Measurements from ENCODE around the gene VSIG10. TPM values are rescaled to one million over a fixed set of nuclear protein-coding genes. Genes with fewer than 3 reads are reported as not detected.

The VSIG10 gene
- total RNA-seq, 1 donor from 2014 or later = 45.1 TPM

- H3K27ac Mint-ChIP-seq = peak overlapping the region; percentile 89
- no peak for TF ChIP-seq CTCF (conservative IDR thresholded peaks at IDR 0.05)
- peak overlapping the region; percentile 87 for H3K4me3 Mint-ChIP-seq
- no peak for DNase-seq (ENCODE audit: extremely low spot score, unreplicated experiment)
- peaks cover 38% of the 10 kb centered on the region for H3K4me1 Mint-ChIP-seq (ENCODE audit: unreplicated experiment)
- no peaks in the 10 kb centered on the region for H3K36me3 Mint-ChIP-seq
- H3K27me3 Mint-ChIP-seq = no peaks in the 10 kb centered on the region
- peaks cover 5% of the 10 kb centered on the region for H3K9me3 Mint-ChIP-seq
Measured at GRCh38 chr12:118059341-118060191, 44.2 kb downstream of the VSIG10 start.

DNA sequence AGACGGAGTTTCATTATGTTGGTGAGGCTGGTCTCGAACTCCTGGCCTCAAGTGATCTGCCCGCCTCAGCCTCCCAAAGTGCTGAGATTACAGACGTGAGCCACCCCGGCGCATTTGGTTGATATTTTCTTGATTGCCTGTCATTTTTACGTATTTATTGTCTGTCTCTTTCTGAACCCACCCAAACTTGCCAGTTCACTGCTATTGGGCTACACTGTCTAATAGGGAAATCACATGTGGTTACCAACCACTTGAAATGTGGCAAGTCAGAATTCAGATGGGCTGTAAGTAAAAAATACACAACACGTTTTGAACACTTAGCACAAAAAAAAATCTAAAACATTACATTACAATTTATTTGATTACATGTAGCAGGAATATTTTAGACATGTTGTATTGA, 44.9 kb downstream of the VSIG10 start:
- Mint-ChIP-seq H3K27ac (peak overlapping the region; percentile 89), H3K4me1 (ENCODE audit: unreplicated experiment) (peaks cover 32% of the 10 kb centered on the region), H3K36me3 (no peaks in the 10 kb centered on the region), H3K9me3 (peaks cover 5% of the 10 kb centered on the region), H3K27me3 (no peaks in the 10 kb centered on the region), H3K4me3 (peak overlapping the region; percentile 87)
- no peak for DNase-seq (ENCODE audit: extremely low spot score, unreplicated experiment)
- TF ChIP-seq CTCF (conservative IDR thresholded peaks at IDR 0.05) = no peak

DNA sequence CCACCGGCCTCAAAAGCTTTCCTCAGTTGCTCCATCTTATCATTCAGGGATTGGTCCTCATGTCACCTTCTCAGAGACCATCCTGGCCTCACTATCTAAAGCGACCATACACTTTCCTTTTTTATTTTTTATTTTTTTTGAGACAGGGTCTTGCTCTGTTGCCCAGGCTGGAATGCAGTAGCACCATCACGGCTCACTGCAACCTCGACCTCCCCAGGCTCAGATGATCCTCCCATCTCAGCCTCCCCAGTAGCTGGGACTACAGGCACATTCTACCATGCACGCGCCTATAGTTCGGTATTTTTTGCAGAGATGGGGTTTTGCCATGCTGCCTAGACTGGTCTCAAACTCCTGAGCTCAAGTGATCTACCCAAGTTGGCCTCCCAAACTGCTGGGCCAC, 45.6 kb downstream of the VSIG10 start:
- H3K9me3 Mint-ChIP-seq = peaks cover 5% of the 10 kb centered on the region
- no peak for TF ChIP-seq CTCF (conservative IDR thresholded peaks at IDR 0.05)
- H3K4me1 Mint-ChIP-seq (ENCODE audit: unreplicated experiment) = peaks cover 30% of the 10 kb centered on the region
- H3K4me3 Mint-ChIP-seq = no peak overlapping the region
- H3K27me3 Mint-ChIP-seq = no peaks in the 10 kb centered on the region
- peaks cover 2% of the 10 kb centered on the region for H3K36me3 Mint-ChIP-seq
- no peak for DNase-seq (ENCODE audit: extremely low spot score, unreplicated experiment)
- H3K27ac Mint-ChIP-seq = no peak overlapping the region

DNA sequence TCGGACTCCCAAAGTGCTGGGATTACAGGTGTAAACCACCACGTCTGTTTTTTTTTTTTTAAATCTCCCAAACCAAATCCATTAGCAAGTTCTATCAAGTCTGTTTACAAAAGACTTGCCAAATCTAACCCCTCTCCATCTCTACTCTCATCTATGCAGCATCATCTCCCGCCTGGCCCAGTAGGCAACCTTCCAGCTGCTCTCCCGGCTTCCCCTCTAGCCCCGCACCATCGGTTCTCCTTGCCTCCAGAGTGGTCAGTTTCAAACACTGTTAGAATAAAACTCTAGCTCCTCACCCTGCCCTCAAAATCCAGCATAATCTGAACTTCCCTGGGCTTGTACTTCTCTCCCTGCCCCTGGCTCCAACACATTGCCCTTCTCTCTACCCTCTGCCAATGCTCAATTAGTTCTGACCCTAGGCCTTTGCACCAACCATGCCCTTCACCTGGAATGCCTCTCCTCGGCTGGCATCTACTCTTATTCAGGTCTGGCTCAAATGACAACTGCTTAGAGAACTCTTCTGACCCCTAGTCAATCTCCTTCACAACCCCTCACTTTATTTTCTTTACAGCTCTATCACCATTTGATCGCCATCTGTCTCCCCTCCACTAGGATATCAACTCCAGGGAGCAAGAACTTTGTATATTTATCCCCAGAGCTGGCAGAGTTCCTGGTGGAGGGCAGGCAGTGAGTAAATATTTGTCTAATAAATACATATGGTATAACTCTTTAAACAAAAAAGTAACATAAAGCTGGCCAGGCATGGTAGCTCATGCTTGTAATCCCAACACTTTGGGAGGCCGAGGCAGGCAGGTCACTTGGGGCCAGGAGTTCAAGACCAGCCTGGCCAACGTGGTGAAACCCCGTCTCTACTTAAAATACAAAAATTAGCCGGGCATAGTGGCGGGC, 47.7 kb downstream of the VSIG10 start:
- no peak for DNase-seq (ENCODE audit: extremely low spot score, unreplicated experiment)
- no peak overlapping the region for H3K27ac Mint-ChIP-seq
- H3K4me1 Mint-ChIP-seq (ENCODE audit: unreplicated experiment) = peaks cover 25% of the 10 kb centered on the region
- peaks cover 5% of the 10 kb centered on the region for H3K9me3 Mint-ChIP-seq
- TF ChIP-seq CTCF (conservative IDR thresholded peaks at IDR 0.05) = no peak
- no peaks in the 10 kb centered on the region for H3K27me3 Mint-ChIP-seq
- H3K36me3 Mint-ChIP-seq = peaks cover 12% of the 10 kb centered on the region
- no peak overlapping the region for H3K4me3 Mint-ChIP-seq

DNA sequence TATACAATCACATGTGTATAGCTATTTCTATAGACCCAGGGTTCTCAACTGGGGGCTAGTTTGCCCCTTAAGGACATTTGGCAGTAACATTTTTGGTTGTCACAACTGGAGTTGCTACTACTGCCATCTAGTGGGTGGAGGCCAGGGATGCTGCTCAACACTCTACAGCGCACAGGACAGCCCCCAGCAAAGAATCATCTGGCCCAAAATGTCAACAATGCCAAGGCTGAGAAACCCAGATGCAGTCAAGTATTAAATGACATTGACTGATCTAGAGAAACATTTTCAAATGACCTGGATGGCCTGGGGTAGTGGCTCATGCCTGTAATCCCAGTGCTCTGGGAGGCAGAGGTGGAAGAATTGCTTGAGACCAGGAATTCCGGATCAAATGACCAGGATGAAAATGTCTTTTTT, 48.7 kb downstream of the VSIG10 start:
- Mint-ChIP-seq H3K4me3 (no peak overlapping the region), H3K4me1 (ENCODE audit: unreplicated experiment) (peaks cover 23% of the 10 kb centered on the region), H3K9me3 (peaks cover 5% of the 10 kb centered on the region), H3K36me3 (peaks cover 15% of the 10 kb centered on the region), H3K27ac (peak overlapping the region; percentile 31), H3K27me3 (no peaks in the 10 kb centered on the region)
- peak; percentile 75 for TF ChIP-seq CTCF (conservative IDR thresholded peaks at IDR 0.05)
- no peak for DNase-seq (ENCODE audit: extremely low spot score, unreplicated experiment)
